GM12878 (cell line): ENCODE measurements around the gene WHRN. TPM values are rescaled to one million over a fixed set of nuclear protein-coding genes. Genes with fewer than 3 reads are reported as not detected.

Experiments used
- ATAC-seq: fragments of 200-7000 bp; cut with Tn5 transposase; 3 replicates; pipeline ENCODE4 v1.9.1; 2020; ENCODE audit warnings: mild to moderate bottlenecking, moderate library complexity
- BruUV-seq: library from RNA; stranded (reverse); fragments of 400-500 nt; replicated peaks from 2 replicates; lab custom pipeline; 2021; lab: Mats Ljungman, UMichigan
- CTCF ChIA-PET: fragments of 300-600 bp; sonication (Branson Sonifier 250); formaldehyde crosslinking; extraction: SDS; loops from one replicate; lab custom pipeline; 2021; ENCODE audit warnings: inconsistent platforms; lab: Yijun Ruan, JAX
- POLR2A ChIA-PET: fragments of 350-600 bp; formaldehyde crosslinking; extraction: SDS; loops from one replicate; lab custom pipeline; 2021; ENCODE audit warnings: inconsistent platforms; lab: Charles Lee
- RAD21 ChIA-PET: fragments of 300-600 bp; sonication (Branson Sonifier 250); formaldehyde crosslinking; loops from one replicate; lab custom pipeline; 2023; ENCODE audit warnings: antibody characterized with exemption; ENCODE audit not compliant: unreplicated experiment; lab: Charles Lee
- SMC1A ChIA-PET: fragments of 300-600 bp; sonication (Branson Sonifier 250); formaldehyde crosslinking; loops from one replicate; lab custom pipeline; 2023; ENCODE audit not compliant: unreplicated experiment, uncharacterized antibody; lab: Charles Lee
- DNase-seq: peaks from one replicate; pipeline ENCODE4 v3.0.0-alpha.2; 2011; ENCODE audit warnings: low read depth, low spot score
- FAIRE-seq: peaks from 3 replicates; lab custom pipeline; 2011; peaks lifted over from hg19 to GRCh38; lab: Jason Lieb, UNC
- H2AFZ ChIP-seq: 2 replicates; pipeline ENCODE4 v1.6.0; 2011; ENCODE audit warnings: low read depth, low read length, control low read depth; ENCODE audit not compliant: control insufficient read depth
- H3K27ac ChIP-seq: 2 replicates; pipeline ENCODE4 v1.5.1; 2011; ENCODE audit warnings: control low read depth; ENCODE audit not compliant: control insufficient read depth, insufficient read depth
- H3K27me3 ChIP-seq, 2 experiments: replicated peaks in 1 of 2; 2 replicates each; pipeline versions ENCODE4 v1.6.0 to v1.6.1; 2011; ENCODE audit warnings: low read length in 1 of 2; ENCODE audit not compliant: control insufficient read depth in 2 of 2, insufficient read depth in 2 of 2
- H3K36me3 ChIP-seq, 2 experiments: 2 replicates each; pipeline ENCODE4 v1.5.1; 2011; ENCODE audit warnings: low read length in 1 of 2; ENCODE audit not compliant: control insufficient read depth in 2 of 2, insufficient read depth in 2 of 2
- H3K4me1 ChIP-seq: 2 replicates; pipeline ENCODE4 v1.6.1; 2011; ENCODE audit warnings: mild to moderate bottlenecking, low read length, moderate library complexity, mixed read lengths; ENCODE audit not compliant: control insufficient read depth, insufficient read depth
- H3K4me2 ChIP-seq: 2 replicates; pipeline ENCODE4 v1.6.0; 2011; ENCODE audit warnings: control low read depth; ENCODE audit not compliant: control insufficient read depth, insufficient read depth
- H3K4me3 ChIP-seq: fragments of 200-600 bp; sonication (generic); 2 replicates; pipeline ENCODE4 v1.5.1; 2016
- H3K79me2 ChIP-seq: 2 replicates; pipeline ENCODE4 v1.6.0; 2011; ENCODE audit warnings: low read length; ENCODE audit not compliant: control insufficient read depth, insufficient read depth
- H3K9ac ChIP-seq: 2 replicates; pipeline ENCODE4 v1.8.0; 2011; ENCODE audit warnings: low read length, control low read depth, mixed read lengths; ENCODE audit not compliant: control insufficient read depth, insufficient read depth
- H3K9me3 ChIP-seq: replicated peaks from 3 replicates; pipeline ENCODE4 v1.5.1; 2011; ENCODE audit warnings: mild to moderate bottlenecking, low read length; ENCODE audit not compliant: control insufficient read depth, insufficient read depth
- H4K20me1 ChIP-seq: 2 replicates; pipeline ENCODE4 v1.6.0; 2011; ENCODE audit not compliant: control insufficient read depth, insufficient read depth
- MLLT1 ChIP-seq: fragments of 450-650 bp; IDR thresholded peaks from 2 replicates; pipeline ENCODE4 v1.6.1; 2016; ENCODE audit warnings: mild to moderate bottlenecking
- POLR2AphosphoS2 ChIP-seq: IDR thresholded peaks from 2 replicates; pipeline ENCODE4 v1.6.1; 2011; ENCODE audit warnings: low read depth, mild to moderate bottlenecking, low read length, improper control_type of control experiment, moderate library complexity
- ZBTB33 ChIP-seq: fragments of 450-650 bp; IDR thresholded peaks from 2 replicates; pipeline ENCODE4 v1.6.1; 2017; ENCODE audit warnings: mild to moderate bottlenecking
- whole genome bisulfite sequencing: methylation state at CpG from one replicate; pipeline ENCODE4 v1.1.6; 2016; ENCODE audit warnings: low lambda C conversion rate; ENCODE audit not compliant: insufficient replicate concordance, insufficient coverage; ENCODE audit errors: missing lambda C conversion rate; 5-methylcytosine and 5-hydroxymethylcytosine counted together
- in situ Hi-C: fragments of 300-500 bp; cut with MboI; formaldehyde crosslinking; loops from 9 replicates; pipeline ENCODE4 v1.14.3; 2018; ENCODE audit warnings: mixed read lengths
- intact Hi-C: fragments of 100-400 bp; cut with micrococcal nuclease; formaldehyde crosslinking; loops from one replicate; pipeline ENCODE4 v1.14.2; 2022; ENCODE audit not compliant: unreplicated experiment
- polyA plus RNA-seq, 11 experiments: library from polyadenylated mRNA; depleted of rRNA in 4 of 11; unstranded in 6 of 11; stranded (reverse) in 5 of 11; fragments of >200 nt; fragmentation: Nextera tagmentation in 4 of 11; fragmentation: Illumina TruSeq in 1 of 11; extraction: Ambion mirVana in 4 of 11; extraction: Trizol in 1 of 11; gene quantifications; 1 replicate in 1 of 11; 2 replicates in 10 of 11; pipeline versions ENCODE4 v1.2.1 to v1.2.3, GENCODE V29; 2011 to 2016; ENCODE audit warnings: inconsistent platforms in 2 of 11, missing spikeins in 2 of 11, low read depth in 1 of 11
- total RNA-seq, 4 experiments: library from RNA; depleted of rRNA in 3 of 4; stranded (reverse); fragments of >200 nt in 3 of 4; fragmentation: Illumina TruSeq in 1 of 4; extraction: Trizol in 1 of 4; gene quantifications; 2 replicates each; pipeline versions ENCODE4 v1.2.1 to v1.2.3, GENCODE V29; 2013 to 2021

Gene WHRN
- total and polyA plus RNA-seq, 10 of the 15 experiments (the other 5 are each of a cell fraction or from before 2014, with no cell fraction given): 0.04 to 18.2 (median 0.68) TPM; not detected in 1

DNA sequence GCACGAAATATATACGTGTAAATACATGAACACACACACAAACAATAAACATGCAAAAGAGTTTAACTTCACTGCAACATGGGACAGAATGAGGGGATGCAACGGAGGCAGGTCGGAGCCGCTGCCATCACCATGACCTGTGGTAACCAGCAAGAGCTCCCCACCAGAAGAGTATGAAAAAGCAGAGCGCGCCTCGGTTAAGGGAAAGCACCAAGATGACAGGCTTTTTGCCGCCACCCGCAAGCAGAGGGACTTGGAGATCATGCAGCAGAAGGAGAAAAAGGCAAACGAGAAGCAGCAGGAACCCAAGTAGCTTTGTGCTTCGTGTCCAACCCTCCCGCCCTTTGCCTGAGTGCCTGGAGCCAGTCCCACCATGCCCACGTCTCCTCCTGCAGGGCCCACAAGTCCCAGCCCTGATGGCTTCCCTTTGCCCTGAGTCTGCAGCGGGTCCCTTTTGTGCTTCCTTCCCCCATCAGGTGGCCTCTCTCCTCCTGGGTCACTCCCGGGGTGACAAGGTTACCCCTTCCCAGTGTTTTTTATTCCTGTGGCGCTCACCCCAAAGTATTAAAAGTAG is 13.8 kb downstream of the WHRN start:
- CTCF ChIA-PET: interaction anchor here (1.5 to 3.4 kb wide), 3 partner anchors 11 to 16 kb away, joined by 6 to 16 read pairs (median 14); no protein-coding TSS in a partner anchor
- peaks cover 9% of the 10 kb centered on the region for H3K4me1 ChIP-seq
- 57% methylated on average over 17 of the region's 17 CpGs for WGBS
- no peak overlapping the region for H3K4me3 ChIP-seq
- TF ChIP-seq ZBTB33: peak; percentile 82
- no peak for TF ChIP-seq POLR2AphosphoS2
- peak; percentile 57; the same call in 1 of the 2 replicates for TF ChIP-seq MLLT1
- ATAC-seq (no peak), DNase-seq (no peak), FAIRE-seq (no peak)
- H3K27me3 ChIP-seq: peaks cover 0 to 5% of the 10 kb centered on the region in 2 experiments; a peak in 1 of 4 replicates
- RAD21 ChIA-PET: interaction anchor here (0.6 to 3.9 kb wide), 6 partner anchors 9 to 725 kb away, joined by 3 to 13 read pairs (median 6); no protein-coding TSS in a partner anchor
- no TSS peak for BruUV-seq
- H3K4me2 ChIP-seq: no peak overlapping the region
- no peak overlapping the region for H3K9ac ChIP-seq
- no peak overlapping the region for H3K27ac ChIP-seq
- SMC1A ChIA-PET: interaction anchor here (0.6 to 1.7 kb wide), 8 partner anchors 11 to 162 kb away, joined by 3 to 5 read pairs (median 4); no protein-coding TSS in a partner anchor
- H3K79me2 ChIP-seq: no peaks in the 10 kb centered on the region
- no peaks in the 10 kb centered on the region; the same call in 2 of the 3 replicates for H3K9me3 ChIP-seq
- POLR2A ChIA-PET: interaction anchor here (0.6 to 2.2 kb wide), 8 partner anchors 10 to 122 kb away, joined by 3 to 21 read pairs (median 3); no protein-coding TSS in a partner anchor
- no peak overlapping the region for H2AFZ ChIP-seq
- in situ Hi-C loops: no loop called here
- no peaks in the 10 kb centered on the region for H3K36me3 ChIP-seq
- intact Hi-C loops: no loop called here
- no peaks in the 10 kb centered on the region for H4K20me1 ChIP-seq
